HG03196 (cell line): ENCODE measurements around the gene MTOR.

Source experiments
- ATAC-seq: cut with Tn5 transposase; IDR thresholded peaks from one replicate; pipeline ENCODE4 v1.9.1; 2021; ENCODE audit not compliant: unreplicated experiment

The MTOR gene

GRCh38 chr1:11227106-11228077, 35.0 kb downstream of the MTOR start:
- ATAC-seq = no peak

- no peak for ATAC-seq
Observed at GRCh38 chr1:11216074-11216473, 46.3 kb downstream of the MTOR start.

DNA sequence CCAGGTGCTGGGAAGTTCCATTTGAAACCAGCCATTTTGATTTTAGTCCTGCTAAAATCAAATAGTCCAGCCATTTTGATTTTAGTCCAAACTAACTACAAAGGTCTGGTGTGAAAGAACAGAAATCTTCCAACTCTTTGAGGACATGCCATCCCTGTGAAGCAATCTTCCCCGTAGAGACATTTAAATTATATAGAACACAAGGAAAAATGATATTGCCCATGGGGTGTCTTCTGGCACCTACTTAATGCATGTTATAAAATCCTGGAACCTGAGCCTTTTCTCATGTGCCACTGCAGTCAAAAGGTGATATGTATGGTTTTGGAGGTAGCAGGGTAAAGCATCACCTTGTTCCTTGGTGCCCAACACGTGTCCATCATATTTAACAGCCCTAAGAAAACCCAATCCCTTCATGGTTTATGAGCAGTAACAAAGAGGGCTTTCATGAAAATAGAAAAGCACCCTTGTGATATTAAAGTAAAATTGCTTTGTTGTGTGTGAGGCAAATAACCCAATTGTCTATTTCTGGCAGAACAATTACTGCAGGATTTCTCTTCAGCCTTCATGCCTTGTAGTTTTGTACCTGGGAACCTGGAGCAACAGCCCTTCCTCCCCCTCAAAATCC, 46.9 kb downstream of the MTOR start:
- no peak for ATAC-seq

DNA sequence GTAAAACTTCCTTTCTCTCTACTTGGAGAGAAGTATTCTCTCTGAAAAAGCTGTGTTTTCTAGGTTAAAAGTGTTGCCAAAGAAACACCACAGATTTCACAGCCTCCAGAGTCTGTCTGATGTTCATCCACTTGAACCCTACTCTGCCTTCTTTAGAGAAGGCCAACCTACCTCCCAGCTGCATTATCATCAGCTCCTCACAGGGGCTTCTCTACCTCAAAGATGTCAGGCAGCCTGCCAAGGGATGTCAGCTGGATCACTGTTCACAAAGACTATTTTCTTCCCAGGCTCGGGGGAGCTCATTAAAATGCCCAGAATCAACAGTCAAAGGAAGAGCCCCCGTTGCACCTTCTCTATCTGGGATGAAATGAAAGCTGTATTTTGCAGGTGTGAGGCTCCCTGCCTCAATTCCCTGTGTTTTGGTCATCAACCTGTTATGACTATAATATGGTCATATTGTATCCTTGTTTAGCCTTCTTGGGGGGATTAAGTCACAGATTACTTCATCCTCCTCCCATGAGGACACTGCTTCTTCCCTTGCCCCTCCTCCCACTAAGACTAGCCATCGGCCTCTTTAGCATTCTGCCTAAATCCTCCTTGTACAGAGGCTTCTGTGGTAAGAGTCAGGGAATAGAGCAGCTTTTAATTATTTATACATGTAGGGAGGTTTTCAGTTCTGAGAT, 47.5 kb downstream of the MTOR start:
- ATAC-seq = no peak

- ATAC-seq = no peak
Observed at GRCh38 chr1:11211925-11212587, 50.3 kb downstream of the MTOR start.

GRCh38 chr1:11211461-11211860, 50.9 kb downstream of the MTOR start:
- ATAC-seq = no peak

- no peak for ATAC-seq
Observed at GRCh38 chr1:11207898-11208611, 54.3 kb downstream of the MTOR start.

- no peak for ATAC-seq
Observed at GRCh38 chr1:11204396-11205190, 57.8 kb downstream of the MTOR start.

- ATAC-seq = no peak
Observed at GRCh38 chr1:11198851-11199594, 63.3 kb downstream of the MTOR start.

DNA sequence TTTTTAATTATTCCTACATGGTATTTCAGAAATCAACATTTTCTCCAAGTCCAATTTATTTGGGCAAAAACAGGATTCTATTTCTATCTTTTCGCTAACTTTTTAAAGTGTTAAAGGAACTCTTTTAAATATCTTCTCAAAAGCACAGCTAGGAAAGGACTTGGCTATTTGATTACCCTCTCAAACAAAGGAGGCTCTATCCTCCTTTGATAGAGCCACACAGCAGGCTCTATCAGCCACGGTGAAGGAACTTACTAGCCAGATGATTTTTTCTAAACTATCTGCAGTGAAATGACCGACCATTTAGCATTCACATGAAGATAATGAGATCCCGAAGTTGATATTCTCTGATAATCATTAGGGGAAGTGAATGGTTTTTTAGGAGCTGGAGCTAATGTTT, 64.1 kb downstream of the MTOR start:
- no peak for ATAC-seq

DNA sequence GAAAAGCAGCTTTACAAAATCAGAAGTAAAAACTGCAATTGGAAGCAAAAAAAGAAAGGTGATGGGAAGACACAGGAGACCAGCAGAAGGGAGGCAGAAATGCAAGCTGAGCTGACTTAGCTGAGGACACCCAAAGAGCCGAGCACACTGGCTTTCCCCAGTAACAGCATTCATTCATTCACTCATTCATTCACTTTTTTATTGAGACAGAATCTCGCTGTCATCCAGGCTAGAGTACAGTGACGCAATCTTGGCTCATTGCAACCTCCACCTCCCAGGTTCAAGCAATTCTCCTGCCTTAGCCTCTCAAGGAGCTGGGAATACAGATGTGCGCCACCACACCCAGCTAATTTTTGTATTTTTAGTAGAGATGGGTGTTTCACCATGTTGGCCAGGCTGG, 65.0 kb downstream of the MTOR start:
- no peak for ATAC-seq

- no peak for ATAC-seq
Observed at GRCh38 chr1:11196945-11197344, 65.4 kb downstream of the MTOR start.

DNA sequence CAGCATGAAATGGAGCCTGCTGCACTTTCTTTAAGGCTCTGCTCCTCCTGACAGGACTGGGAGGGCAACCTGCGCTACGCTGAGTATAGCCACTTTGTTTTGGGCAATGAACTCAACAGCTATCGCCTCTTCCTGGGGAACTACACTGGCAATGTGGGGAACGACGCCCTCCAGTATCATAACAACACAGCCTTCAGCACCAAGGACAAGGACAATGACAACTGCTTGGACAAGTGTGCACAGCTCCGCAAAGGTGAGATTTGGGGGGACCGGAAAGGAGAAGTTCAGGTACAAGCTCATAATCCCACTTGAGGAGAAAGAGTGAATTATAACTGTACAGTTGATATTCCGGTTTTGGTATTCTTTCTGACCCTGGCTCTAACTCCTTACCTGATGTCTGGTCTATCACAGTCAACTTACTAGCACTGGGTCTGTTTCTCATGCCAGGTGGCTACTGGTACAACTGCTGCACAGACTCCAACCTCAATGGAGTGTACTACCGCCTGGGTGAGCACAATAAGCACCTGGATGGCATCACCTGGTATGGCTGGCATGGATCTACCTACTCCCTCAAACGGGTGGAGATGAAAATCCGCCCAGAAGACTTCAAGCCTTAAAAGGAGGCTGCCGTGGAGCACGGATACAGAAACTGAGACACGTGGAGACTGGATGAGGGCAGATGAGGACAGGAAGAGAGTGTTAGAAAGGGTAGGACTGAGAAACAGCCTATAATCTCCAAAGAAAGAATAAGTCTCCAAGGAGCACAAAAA, 67.8 kb downstream of the MTOR start:
- ATAC-seq = no peak

DNA sequence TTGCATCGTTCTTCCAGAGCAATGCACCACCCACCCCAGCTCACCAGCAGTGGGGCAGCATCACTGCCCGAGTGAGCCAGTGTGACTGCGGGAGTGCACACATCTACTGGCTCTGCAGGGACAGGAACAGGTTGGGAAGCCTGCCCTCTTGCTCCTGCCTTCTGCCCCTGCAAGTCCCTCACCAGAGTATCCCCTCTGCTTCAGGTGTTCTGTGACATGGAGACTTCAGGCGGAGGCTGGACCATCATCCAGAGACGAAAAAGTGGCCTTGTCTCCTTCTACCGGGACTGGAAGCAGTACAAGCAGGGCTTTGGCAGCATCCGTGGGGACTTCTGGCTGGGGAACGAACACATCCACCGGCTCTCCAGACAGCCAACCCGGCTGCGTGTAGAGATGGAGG, 69.0 kb downstream of the MTOR start:
- no peak for ATAC-seq

DNA sequence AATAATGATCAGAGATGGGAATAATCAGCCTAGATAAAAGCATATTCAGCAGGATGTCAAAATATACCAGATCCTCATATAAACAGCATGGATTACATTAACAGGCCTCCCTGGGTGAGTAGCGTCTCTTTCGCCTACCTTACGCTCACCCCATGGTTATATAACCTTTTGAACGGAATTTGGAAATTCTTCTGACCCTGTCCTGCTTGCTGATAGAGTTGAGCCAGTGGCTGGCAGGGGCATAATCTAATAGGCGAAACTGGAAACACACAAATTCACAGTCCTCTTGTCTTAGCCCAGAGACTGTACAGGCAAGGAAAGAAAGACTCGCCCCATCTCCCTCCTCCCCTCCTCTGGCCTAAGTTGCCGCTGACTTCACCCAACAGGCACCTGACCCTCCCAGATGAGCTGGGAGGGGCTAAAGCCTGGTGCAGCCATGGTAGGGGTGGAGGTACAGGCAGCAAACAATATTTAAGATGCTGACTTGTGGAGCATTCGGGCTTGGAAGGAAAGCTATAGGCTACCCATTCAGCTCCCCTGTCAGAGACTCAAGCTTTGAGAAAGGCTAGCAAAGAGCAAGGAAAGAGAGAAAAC, 73.4 kb downstream of the MTOR start, which contains the start of gene ANGPTL7:
Gene ANGPTL7 (plus strand): TSS at position 498 of the 594 bp plus-strand sequence. CDS start 225 bp downstream, outside the sequence.
- ATAC-seq = no peak

DNA sequence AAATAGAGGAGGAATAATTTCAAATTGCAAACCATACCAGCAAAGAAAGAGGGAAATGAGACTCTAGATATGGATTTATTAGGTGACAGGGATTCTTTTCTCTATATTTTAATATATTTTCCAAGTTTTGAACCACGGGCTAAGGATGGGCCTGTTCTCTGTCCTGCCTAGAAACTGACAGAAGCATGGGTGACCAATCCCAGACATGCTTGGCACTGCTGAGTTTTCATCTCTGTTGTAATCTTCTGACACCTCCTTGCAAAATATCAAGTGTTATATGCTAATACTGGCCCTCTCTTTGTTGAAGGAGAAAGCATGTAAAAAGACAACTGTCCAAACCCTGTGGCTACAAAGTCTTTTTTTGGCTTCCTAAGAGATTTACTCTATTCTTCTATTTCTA, 74.0 kb downstream of the MTOR start:
- no peak for ATAC-seq

DNA sequence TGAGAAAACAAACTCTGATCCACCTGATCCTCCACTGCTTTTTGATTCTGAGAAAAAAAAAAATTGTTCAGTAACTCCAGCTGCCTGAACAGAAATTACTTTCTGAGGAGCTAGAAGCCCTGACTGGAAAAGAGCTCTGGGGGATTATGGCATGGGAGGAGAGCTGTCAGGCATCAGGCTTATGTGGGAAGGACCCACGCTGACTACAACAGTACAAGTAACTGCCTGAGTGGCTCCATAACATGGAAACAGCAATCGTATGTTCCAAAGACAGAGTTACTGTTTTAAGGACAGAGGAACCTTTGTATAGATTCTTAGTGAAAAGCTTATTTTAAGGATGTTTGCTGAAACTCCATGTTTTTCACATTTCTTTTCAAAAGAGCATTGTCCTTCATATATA, 74.4 kb downstream of the MTOR start:
- no peak for ATAC-seq

- no peak for ATAC-seq
Observed at GRCh38 chr1:11187494-11187893, 74.9 kb downstream of the MTOR start.
